SW 1271 (cell line): Measurements from ENCODE around the gene MTCH1.

Source experiments
- DNase-seq, 2 experiments: peaks; one replicate each; lab custom pipeline; 2025; lab: John Stamatoyannopoulos, UW

Gene MTCH1

DNA sequence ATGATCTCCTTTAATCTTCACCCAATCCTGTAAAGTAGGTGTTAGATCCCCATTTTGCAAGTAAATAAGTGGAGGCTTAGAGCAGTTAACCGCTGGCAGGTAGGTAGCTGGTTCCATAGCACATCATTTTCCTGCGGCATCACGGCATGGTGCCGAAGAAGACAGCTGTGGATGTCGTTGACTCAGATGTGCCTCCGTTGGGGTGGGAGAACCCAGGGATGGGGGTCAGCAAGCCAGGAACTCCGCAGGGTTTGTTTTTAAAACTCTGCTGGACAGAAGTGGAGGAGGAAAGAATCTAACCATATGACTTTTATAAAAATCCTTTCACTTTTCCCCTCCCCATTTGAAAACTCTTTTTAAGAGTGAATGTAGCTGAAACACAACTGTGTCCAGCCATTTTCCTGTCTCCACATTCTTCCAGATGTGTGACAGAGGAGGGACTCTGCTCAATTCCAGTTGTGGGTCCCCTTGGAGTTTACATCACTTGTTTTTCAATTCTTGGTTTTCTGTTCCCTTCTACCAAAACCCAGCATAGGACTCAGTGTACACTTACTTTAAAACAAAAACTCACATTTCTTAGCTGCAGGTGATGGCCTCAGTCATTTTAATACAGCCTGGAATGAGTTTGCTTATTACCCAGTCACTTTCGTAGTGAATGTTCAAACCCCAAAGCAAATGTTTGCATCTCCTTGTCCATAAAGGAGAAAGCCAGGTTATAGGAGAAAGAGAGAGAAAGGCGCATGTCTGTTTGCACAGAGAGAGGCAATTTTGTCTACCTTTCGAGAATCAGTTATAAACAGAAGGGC lies 59.1 kb downstream of the MTCH1 start:
- DNase-seq, result no peak

DNA sequence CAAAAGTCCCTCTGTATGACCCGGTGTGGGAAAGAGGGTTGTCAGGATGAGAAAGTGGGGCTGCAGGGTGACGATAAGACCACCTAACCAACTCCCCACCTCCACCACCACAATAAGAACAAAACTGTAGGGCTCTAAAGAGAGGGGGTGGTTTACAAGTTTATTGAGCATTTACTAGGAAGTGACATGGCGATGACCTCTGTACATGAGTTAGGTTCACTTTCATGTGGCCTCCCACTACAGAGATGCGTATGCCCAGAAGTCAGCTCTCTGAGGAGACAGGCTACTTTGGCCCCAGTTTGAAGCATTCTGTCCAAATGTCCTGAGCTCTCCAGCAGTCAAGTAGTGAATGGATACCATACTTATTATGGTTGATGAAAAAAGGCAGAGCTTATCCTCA lies 60.2 kb downstream of the MTCH1 start:
- DNase-seq, result no peak

DNA sequence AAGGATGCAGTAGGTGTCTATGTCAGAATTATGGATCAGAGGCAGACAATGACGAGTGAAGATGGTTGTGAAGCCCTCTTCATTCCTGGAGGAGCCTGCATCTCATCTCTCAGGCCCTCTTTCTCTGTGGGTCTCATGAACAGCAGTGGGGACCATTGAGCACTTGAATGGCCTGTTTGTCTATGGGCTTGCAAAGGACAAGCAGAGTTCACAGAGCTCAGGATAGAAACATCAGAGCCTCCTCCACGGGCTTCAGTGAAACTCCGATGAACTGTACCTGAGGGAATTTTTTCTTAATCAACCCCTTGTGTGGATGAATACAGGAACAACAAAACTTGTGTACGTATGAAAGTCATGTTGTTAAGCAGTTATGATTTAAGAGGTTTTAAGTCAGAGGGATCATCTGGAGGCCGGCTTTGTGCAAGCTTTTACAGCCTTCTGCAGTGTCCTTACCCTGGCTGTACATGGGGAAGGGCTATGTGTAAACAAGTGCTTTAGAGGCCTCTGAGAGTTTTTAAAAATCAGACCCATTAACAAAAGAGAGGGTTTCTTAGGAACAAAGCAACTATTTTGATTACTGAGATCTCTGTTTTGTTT lies 61.1 kb downstream of the MTCH1 start:
- DNase-seq, result no peak

DNA sequence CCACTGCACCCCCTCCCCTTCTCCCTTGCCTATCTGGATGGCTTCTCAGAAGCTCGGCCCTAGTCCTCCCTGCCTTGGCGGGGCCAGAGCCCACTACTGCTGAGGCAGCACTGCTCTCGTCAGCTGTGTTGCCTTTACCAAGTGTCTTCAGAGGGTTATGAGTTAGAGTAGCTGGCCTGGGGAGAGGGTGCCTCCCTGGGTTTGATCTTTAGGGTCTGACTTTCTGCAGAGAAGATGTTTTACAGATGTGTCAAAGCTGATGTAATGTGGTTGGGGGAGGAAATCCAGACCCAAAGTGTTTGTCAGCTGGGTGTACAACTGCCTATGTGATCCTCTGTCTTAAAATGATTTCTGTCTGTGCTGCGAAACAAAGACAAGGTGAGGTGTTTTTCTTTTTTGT lies 61.9 kb downstream of the MTCH1 start:
- DNase-seq, result no peak

DNA sequence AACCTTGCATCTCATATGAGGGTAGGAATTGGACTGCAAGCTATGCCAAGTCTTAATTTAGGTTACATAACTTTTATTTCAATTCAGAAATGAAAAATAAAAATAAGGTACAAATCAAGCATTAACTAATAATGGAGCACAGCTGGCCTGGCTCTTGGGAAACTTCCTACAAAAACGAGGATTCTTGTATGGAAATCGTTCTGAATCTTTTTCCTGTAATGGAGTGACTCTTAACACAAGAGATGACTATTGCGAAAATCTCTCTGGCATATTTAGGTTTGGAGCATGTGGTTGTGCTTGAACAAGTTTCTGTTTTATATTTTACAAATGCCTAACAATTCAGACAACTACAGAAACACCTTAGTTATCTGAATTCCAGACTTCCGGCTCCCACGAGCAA lies 65.5 kb downstream of the MTCH1 start:
- DNase-seq, result no peak

DNA sequence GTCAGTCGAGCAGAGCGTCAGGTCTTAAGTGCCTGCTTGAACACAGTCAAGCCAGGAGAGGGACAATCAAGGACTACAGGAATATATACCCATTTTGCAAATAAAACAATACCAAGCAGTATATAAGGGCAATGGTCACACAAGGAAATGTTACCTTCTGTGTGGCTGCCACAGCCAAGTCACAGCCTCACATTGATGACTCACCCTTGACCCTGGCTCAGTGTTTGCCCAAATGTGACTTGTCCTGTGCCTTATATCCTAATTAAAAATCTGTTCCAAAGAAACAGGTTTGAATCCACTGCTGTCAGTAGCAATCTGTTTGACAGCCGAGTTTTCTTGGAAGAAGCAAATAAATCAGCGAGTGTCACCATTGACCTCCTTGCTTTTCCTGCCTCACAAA lies 65.9 kb downstream of the MTCH1 start:
- no peak for DNase-seq
